WI38 (cell line): ENCODE results near the gene CEP112.

Experiments used
- H3K4me3 ChIP-seq: 2 replicates; pipeline ENCODE4 v1.5.1; 2011; ENCODE audit warnings: low read depth, mild to moderate bottlenecking, control low read depth, low read length
- TF ChIP-seq, protein P1 (sequence below): IDR thresholded peaks from 2 replicates; pipeline ENCODE4 v1.5.1; 2012; ENCODE audit warnings: low read depth, mild to moderate bottlenecking, control low read depth, low read length

The CEP112 gene

DNA sequence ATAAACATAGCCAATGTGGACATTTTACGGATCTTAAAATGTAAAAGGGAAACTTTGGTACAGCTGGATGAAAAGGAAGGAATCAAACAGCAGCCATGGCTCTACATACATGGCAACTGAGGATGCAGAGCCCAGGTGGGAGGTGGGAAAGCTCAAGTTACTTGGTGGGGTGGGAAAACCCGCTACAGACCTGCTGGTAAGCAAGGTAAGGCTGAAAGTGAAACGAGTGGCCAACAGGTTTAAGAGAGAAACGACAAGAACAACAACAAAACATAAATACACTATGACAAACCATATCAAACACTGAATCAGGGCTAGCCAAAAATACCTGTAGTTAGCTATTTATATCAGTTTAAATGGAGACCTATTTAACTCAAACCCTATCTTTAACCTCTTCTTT lies 185.3 kb downstream of the CEP112 start:
- TF ChIP-seq, protein P1, sequence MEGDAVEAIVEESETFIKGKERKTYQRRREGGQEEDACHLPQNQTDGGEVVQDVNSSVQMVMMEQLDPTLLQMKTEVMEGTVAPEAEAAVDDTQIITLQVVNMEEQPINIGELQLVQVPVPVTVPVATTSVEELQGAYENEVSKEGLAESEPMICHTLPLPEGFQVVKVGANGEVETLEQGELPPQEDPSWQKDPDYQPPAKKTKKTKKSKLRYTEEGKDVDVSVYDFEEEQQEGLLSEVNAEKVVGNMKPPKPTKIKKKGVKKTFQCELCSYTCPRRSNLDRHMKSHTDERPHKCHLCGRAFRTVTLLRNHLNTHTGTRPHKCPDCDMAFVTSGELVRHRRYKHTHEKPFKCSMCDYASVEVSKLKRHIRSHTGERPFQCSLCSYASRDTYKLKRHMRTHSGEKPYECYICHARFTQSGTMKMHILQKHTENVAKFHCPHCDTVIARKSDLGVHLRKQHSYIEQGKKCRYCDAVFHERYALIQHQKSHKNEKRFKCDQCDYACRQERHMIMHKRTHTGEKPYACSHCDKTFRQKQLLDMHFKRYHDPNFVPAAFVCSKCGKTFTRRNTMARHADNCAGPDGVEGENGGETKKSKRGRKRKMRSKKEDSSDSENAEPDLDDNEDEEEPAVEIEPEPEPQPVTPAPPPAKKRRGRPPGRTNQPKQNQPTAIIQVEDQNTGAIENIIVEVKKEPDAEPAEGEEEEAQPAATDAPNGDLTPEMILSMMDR = no peak
- no peak overlapping the region for H3K4me3 ChIP-seq

DNA sequence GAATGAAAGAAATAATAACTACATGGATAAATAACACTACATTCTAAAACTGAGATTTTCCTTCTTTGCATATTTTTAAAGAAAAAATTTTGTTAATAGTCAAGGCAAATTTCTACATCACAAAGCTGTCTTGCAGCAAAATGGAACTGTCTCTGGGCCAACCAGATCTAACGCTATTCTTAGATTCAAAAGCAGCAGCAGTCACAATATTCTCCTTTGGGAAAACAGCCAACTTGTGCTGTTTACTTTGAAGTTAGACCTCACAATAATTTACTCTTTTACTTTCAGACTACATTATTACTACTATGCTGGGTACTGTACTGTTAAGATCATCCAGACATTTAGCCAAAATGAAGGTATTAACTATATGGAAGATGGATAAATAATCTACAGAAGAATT lies 189.1 kb downstream of the CEP112 start:
- TF ChIP-seq, protein P1 = no peak
- no peak overlapping the region for H3K4me3 ChIP-seq

DNA sequence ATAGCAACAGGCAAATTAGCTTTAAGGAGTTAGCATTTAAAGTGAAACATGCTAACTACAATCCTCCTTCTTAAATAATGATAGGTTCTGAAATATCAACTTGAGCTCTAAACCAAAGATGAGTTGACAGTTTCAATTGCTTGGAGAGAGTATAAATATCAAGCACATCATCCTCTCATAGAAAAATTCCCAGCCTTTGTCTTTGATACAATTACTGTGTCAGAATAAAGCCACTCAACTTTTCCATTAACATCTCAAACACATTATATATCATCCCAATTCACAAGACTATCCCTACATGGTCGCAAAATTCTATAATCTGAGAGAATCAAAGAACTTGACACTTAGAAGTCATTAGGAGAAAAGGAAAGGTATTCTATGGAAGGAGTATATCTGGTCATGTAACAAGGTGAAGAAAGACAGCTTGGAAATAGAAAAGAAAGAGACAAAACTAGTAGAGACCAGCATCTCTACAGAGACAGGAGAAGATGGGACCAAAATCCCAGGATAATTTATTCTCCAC lies 189.8 kb downstream of the CEP112 start:
- H3K4me3 ChIP-seq = no peak overlapping the region
- TF ChIP-seq, protein P1 = no peak

DNA sequence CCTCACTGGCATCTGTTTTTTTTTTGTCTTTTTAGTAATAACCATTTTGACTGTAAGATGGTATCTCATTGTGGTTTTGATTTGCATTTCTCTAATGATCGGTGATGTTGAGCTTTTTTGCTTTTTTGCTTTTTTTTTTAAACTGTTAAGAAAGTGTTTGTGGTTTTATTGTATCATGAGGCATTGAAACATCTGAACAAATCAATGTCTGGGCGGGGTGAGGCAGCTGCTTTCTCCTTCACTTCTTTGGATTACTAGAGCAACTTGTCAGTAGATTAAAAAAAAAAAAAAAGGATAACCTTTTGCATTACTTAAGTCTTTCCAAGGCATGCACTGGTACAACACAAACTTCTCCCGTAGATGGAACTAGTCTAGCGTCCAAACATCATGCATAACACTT lies 191.7 kb downstream of the CEP112 start:
- TF ChIP-seq, protein P1 = no peak
- H3K4me3 ChIP-seq = no peak overlapping the region

DNA sequence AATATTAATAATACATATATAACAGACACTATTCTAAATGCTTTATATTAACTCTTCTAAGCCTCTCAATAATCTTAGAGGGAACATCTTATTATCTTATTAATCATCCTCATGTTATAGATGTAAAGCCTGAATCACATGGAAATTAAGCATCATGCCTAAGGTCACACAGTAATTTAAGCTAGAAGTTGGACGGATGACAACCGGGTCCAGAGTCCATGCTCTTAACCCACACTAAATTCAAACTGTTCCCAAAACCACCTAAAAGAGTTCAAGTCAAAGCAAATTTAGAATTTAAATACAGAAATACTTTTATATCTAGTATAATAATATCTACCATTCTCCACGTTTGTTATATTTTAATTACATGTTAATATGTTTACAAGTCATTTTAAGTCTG lies 193.3 kb downstream of the CEP112 start:
- H3K4me3 ChIP-seq = no peak overlapping the region
- TF ChIP-seq, protein P1 = no peak

DNA sequence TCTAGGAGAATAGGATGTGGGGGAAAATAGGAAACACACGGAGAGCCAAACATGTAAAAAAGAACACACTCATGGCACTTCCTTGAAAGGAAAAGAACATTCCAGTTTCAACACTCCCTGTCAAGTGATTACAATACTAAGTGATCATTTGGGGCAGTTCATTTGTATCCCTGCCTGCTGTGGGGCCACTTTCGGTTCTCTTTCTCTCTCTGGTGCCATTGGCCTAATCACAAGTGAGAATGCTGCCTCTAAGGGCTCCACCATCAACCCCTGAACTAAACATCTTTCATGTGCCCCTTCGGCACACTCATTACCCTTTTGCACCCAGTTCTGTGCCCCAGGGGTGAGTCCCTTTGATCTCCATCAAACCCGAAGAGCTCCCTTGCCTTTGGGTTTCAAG lies 197.3 kb downstream of the CEP112 start:
- TF ChIP-seq, protein P1 = no peak
- no peak overlapping the region for H3K4me3 ChIP-seq

DNA sequence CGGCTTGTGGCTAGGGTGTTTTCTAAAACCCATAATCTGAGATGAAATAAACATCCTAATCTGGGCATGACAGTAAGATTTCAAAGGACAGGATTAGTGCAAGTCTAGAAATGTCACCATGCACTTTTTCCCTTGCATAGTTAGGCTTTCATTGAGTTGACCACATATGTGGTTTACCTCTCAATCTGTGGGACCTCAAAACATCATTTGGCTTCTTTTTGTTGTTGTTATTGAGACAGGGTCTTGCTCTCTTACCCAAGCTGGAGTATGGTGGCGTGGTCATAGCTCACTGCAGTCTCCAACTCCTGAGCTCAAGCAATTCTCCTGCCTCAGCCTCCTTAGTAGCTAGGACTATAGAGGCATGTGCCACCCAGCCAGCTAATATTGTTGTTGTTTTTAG lies 197.8 kb downstream of the CEP112 start:
- H3K4me3 ChIP-seq = no peak overlapping the region
- TF ChIP-seq, protein P1 = no peak
